GM23338 (cell line): ENCODE results near the gene COA7. TPM values are rescaled to one million over a fixed set of nuclear protein-coding genes. Genes with fewer than 3 reads are reported as not detected.

Source experiments
- ATAC-seq: fragments of 200-7000 bp; cut with Tn5 transposase; 3 replicates; pipeline ENCODE4 v1.9.1; 2020
- DNase-seq: peaks from one replicate; pipeline ENCODE4 v3.0.0-alpha.2; 2015; ENCODE audit warnings: low spot score
- H2AFZ ChIP-seq: fragments of 200-600 bp; sonication (generic); 2 replicates; pipeline ENCODE4 v1.8.0; 2016; ENCODE audit warnings: antibody characterized with exemption, mild to moderate bottlenecking, moderate library complexity
- H3F3A ChIP-seq: fragments of 200-600 bp; sonication (generic); replicated peaks from 2 replicates; pipeline ENCODE4 v1.8.0; 2017; ENCODE audit warnings: antibody characterized with exemption, mixed run types, low read depth
- H3K27ac ChIP-seq: fragments of 200-600 bp; sonication (generic); 2 replicates; pipeline ENCODE4 v1.6.1; 2016; ENCODE audit warnings: low read depth
- H3K27me3 ChIP-seq: fragments of 200-600 bp; sonication (generic); 2 replicates; pipeline ENCODE4 v1.8.0; 2016; ENCODE audit warnings: mild to moderate bottlenecking, mixed run types, moderate library complexity; ENCODE audit not compliant: insufficient read depth
- H3K36me3 ChIP-seq: fragments of 200-600 bp; sonication (generic); 2 replicates; pipeline ENCODE4 v1.8.0; 2016; ENCODE audit warnings: mild to moderate bottlenecking; ENCODE audit not compliant: insufficient read depth
- H3K4me1 ChIP-seq: fragments of 200-600 bp; sonication (generic); 2 replicates; pipeline ENCODE4 v1.8.0; 2016; ENCODE audit warnings: mild to moderate bottlenecking, moderate library complexity; ENCODE audit not compliant: insufficient read depth
- H3K4me2 ChIP-seq: fragments of 200-600 bp; sonication (generic); 2 replicates; pipeline ENCODE4 v1.7.1; 2017; ENCODE audit warnings: mixed run types
- H3K4me3 ChIP-seq: fragments of 200-600 bp; sonication (generic); 2 replicates; pipeline ENCODE4 v1.6.1; 2016; ENCODE audit warnings: mixed run types
- H3K79me2 ChIP-seq: fragments of 200-600 bp; sonication (generic); replicated peaks from 2 replicates; pipeline ENCODE4 v1.8.0; 2017; ENCODE audit warnings: mild to moderate bottlenecking; ENCODE audit not compliant: insufficient read depth
- H3K9me2 ChIP-seq: fragments of 200-600 bp; sonication (generic); 2 replicates; pipeline ENCODE4 v1.8.0; 2017; ENCODE audit not compliant: insufficient read depth
- H4K20me1 ChIP-seq: fragments of 200-600 bp; sonication (generic); replicated peaks from 2 replicates; pipeline ENCODE4 v1.8.0; 2017; ENCODE audit warnings: mild to moderate bottlenecking; ENCODE audit not compliant: insufficient read depth
- H3K27ac Mint-ChIP-seq: 2 replicates; pipeline ENCODE4 v1.8.0; 2020; ENCODE audit warnings: inconsistent platforms, mild to moderate bottlenecking, moderate library complexity, mixed read lengths
- H3K27me3 Mint-ChIP-seq: 3 replicates; pipeline ENCODE4 v1.8.0; 2022; ENCODE audit warnings: low read depth, mild to moderate bottlenecking, moderate library complexity, mixed read lengths, inconsistent platforms; ENCODE audit not compliant: insufficient read depth, poor library complexity
- H3K36me3 Mint-ChIP-seq: 3 replicates; pipeline ENCODE4 v1.8.0; 2021; ENCODE audit warnings: low read depth, mild to moderate bottlenecking, inconsistent platforms, moderate library complexity, mixed read lengths
- H3K4me1 Mint-ChIP-seq: 3 replicates; pipeline ENCODE4 v1.8.0; 2020; ENCODE audit warnings: mild to moderate bottlenecking, inconsistent platforms, mixed read lengths
- H3K4me3 Mint-ChIP-seq: 3 replicates; pipeline ENCODE4 v1.8.0; 2021; ENCODE audit warnings: moderate library complexity, mild to moderate bottlenecking, inconsistent platforms, mixed read lengths
- H3K9me3 Mint-ChIP-seq: 3 replicates; pipeline ENCODE4 v1.8.0; 2020; ENCODE audit warnings: moderate library complexity, mild to moderate bottlenecking, inconsistent platforms, mixed read lengths
- ETS1 ChIP-seq: IDR thresholded peaks from 2 replicates; pipeline ENCODE4 v1.6.1; 2016; ENCODE audit warnings: antibody characterized with exemption
- EZH2 ChIP-seq: fragments of 200-600 bp; sonication (generic); IDR thresholded peaks from one replicate; pipeline ENCODE4 v1.8.0; 2017; ENCODE audit warnings: antibody characterized with exemption, mild to moderate bottlenecking, low read depth; ENCODE audit not compliant: unreplicated experiment
- EZH2phosphoT487 ChIP-seq: fragments of 200-600 bp; sonication (generic); IDR thresholded peaks from one replicate; pipeline ENCODE4 v1.8.1; 2018; ENCODE audit warnings: antibody characterized with exemption; ENCODE audit not compliant: unreplicated experiment
- NANOG ChIP-seq: IDR thresholded peaks from 2 replicates; pipeline ENCODE4 v1.6.1; 2016; ENCODE audit warnings: antibody characterized with exemption, borderline replicate concordance
- STAT1 ChIP-seq: IDR thresholded peaks from one replicate; pipeline ENCODE4 v1.6.1; 2016; ENCODE audit warnings: antibody characterized with exemption; ENCODE audit not compliant: unreplicated experiment
- ZNF114 ChIP-seq: fragments of 250-450 bp; sonication (Bioruptor Pico); IDR thresholded peaks from 2 replicates; pipeline ENCODE4 v1.5.0; 2020; ENCODE audit warnings: mild to moderate bottlenecking, moderate library complexity
- polyA plus RNA-seq: library from polyadenylated mRNA; unstranded; fragments of >200 nt; fragmentation: Nextera tagmentation; extraction: Ambion mirVana; gene quantifications from 2 replicates; pipeline ENCODE4 v1.2.1, GENCODE V29; 2016
- total RNA-seq: library from RNA; depleted of rRNA; stranded (reverse); fragments of >200 nt; shearing (Covaris generic); gene quantifications from 2 replicates; pipeline ENCODE4 v1.2.3, GENCODE V29; 2014
- TF ChIP-seq, protein P1 (sequence below): fragments of 250-450 bp; sonication (Bioruptor Pico); IDR thresholded peaks from 2 replicates; pipeline ENCODE4 v1.5.0; 2020; ENCODE audit warnings: mild to moderate bottlenecking, moderate library complexity

The COA7 gene
- total and polyA plus RNA-seq, 2 experiments from 2014 or later = 19.7 to 27.5 TPM

GRCh38 chr1:52670604-52671003, 27.5 kb downstream of the COA7 start:
- Histone ChIP-seq H4K20me1 (no peaks in the 10 kb centered on the region), H3F3A (no peaks in the 10 kb centered on the region), H3K27me3 (no peaks in the 10 kb centered on the region), H3K9me2 (no peaks in the 10 kb centered on the region), H3K4me2 (no peak overlapping the region), H3K4me3 (no peak overlapping the region), H2AFZ (no peak overlapping the region), H3K36me3 (no peaks in the 10 kb centered on the region), H3K4me1 (no peaks in the 10 kb centered on the region), H3K79me2 (no peaks in the 10 kb centered on the region), H3K27ac (no peak overlapping the region)
- H3K4me1 Mint-ChIP-seq = peaks cover 11% of the 10 kb centered on the region
- TF ChIP-seq EZH2phosphoT487 (no peak), EZH2 (no peak), NANOG (no peak), STAT1 (no peak), ZNF114 (no peak), ETS1 (no peak)
- TF ChIP-seq, protein P1, sequence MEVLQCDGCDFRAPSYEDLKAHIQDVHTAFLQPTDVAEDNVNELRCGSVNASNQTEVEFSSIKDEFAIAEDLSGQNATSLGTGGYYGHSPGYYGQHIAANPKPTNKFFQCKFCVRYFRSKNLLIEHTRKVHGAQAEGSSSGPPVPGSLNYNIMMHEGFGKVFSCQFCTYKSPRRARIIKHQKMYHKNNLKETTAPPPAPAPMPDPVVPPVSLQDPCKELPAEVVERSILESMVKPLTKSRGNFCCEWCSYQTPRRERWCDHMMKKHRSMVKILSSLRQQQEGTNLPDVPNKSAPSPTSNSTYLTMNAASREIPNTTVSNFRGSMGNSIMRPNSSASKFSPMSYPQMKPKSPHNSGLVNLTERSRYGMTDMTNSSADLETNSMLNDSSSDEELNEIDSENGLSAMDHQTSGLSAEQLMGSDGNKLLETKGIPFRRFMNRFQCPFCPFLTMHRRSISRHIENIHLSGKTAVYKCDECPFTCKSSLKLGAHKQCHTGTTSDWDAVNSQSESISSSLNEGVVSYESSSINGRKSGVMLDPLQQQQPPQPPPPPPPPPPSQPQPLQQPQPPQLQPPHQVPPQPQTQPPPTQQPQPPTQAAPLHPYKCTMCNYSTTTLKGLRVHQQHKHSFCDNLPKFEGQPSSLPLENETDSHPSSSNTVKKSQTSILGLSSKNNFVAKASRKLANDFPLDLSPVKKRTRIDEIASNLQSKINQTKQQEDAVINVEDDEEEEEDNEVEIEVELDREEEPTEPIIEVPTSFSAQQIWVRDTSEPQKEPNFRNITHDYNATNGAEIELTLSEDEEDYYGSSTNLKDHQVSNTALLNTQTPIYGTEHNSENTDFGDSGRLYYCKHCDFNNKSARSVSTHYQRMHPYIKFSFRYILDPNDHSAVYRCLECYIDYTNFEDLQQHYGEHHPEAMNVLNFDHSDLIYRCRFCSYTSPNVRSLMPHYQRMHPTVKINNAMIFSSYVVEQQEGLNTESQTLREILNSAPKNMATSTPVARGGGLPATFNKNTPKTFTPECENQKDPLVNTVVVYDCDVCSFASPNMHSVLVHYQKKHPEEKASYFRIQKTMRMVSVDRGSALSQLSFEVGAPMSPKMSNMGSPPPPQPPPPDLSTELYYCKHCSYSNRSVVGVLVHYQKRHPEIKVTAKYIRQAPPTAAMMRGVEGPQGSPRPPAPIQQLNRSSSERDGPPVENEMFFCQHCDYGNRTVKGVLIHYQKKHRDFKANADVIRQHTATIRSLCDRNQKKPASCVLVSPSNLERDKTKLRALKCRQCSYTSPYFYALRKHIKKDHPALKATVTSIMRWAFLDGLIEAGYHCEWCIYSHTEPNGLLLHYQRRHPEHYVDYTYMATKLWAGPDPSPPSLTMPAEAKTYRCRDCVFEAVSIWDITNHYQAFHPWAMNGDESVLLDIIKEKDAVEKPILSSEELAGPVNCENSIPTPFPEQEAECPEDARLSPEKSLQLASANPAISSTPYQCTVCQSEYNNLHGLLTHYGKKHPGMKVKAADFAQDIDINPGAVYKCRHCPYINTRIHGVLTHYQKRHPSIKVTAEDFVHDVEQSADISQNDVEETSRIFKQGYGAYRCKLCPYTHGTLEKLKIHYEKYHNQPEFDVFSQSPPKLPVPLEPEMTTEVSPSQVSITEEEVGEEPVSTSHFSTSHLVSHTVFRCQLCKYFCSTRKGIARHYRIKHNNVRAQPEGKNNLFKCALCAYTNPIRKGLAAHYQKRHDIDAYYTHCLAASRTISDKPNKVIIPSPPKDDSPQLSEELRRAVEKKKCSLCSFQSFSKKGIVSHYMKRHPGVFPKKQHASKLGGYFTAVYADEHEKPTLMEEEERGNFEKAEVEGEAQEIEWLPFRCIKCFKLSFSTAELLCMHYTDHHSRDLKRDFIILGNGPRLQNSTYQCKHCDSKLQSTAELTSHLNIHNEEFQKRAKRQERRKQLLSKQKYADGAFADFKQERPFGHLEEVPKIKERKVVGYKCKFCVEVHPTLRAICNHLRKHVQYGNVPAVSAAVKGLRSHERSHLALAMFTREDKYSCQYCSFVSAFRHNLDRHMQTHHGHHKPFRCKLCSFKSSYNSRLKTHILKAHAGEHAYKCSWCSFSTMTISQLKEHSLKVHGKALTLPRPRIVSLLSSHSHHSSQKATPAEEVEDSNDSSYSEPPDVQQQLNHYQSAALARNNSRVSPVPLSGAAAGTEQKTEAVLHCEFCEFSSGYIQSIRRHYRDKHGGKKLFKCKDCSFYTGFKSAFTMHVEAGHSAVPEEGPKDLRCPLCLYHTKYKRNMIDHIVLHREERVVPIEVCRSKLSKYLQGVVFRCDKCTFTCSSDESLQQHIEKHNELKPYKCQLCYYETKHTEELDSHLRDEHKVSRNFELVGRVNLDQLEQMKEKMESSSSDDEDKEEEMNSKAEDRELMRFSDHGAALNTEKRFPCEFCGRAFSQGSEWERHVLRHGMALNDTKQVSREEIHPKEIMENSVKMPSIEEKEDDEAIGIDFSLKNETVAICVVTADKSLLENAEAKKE (CRISPR knock-in tag) = no peak
- ATAC-seq = no peak
- H3K27ac Mint-ChIP-seq = no peak overlapping the region
- no peaks in the 10 kb centered on the region for H3K9me3 Mint-ChIP-seq
- H3K4me3 Mint-ChIP-seq = no peak overlapping the region
- H3K27me3 Mint-ChIP-seq = peaks cover 8% of the 10 kb centered on the region
- no peak for DNase-seq
- no peaks in the 10 kb centered on the region for H3K36me3 Mint-ChIP-seq
